ENCODE data around the gene KIF19.

KIF19 gene

GRCh38 chr17:74330446-74330845, 4.4 kb downstream of the KIF19 start:
- H2AFZ ChIP-seq (ENCODE audit: low read length) = no peak overlapping the region
- H3K9ac ChIP-seq (ENCODE audit: low read length) = no peak overlapping the region
- H3K9me2 ChIP-seq (replicated peaks; ENCODE audit: insufficient read depth, low read length) = no peaks in the 10 kb centered on the region
- no peak overlapping the region for H3K4me3 ChIP-seq (ENCODE audit: low read length)
- H3F3A ChIP-seq (ENCODE audit: insufficient read depth, low read length) = no peaks in the 10 kb centered on the region
- H3K4me1 ChIP-seq (ENCODE audit: low read length) = peaks cover 10% of the 10 kb centered on the region; the same call in 1 of the 2 replicates
- TF ChIP-seq EZH2phosphoT487 (IDR thresholded peaks at IDR 0.05; ENCODE audit: low read length) = no peak
- TF ChIP-seq CTCF (IDR thresholded peaks at IDR 0.05; ENCODE audit: low read length) = no peak
- TF ChIP-seq EZH2 (optimal IDR thresholded peaks at IDR 0.05; ENCODE audit: low read depth, low read length) = no peak
- H3K27me3 ChIP-seq (replicated peaks; ENCODE audit: insufficient read depth, low read length) = peaks cover 25% of the 10 kb centered on the region
- no peaks in the 10 kb centered on the region for H3K36me3 ChIP-seq (replicated peaks; ENCODE audit: insufficient read depth, low read length)
- no peaks in the 10 kb centered on the region for H3K79me2 ChIP-seq (ENCODE audit: low read length)
- no peaks in the 10 kb centered on the region for H4K20me1 ChIP-seq (ENCODE audit: insufficient read depth, low read length)
- no peak for DNase-seq
- no peak overlapping the region for H3K4me2 ChIP-seq (ENCODE audit: low read depth, low read length)
- H3K9me3 ChIP-seq (replicated peaks; ENCODE audit: insufficient read depth, low read length) = no peaks in the 10 kb centered on the region
- no peak overlapping the region for H3K27ac ChIP-seq (ENCODE audit: low read length)

GRCh38 chr17:74332017-74332650, 6.1 kb downstream of the KIF19 start:
- DNase-seq = no peak
- peaks cover 21% of the 10 kb centered on the region for H3K27me3 ChIP-seq (replicated peaks; ENCODE audit: insufficient read depth, low read length)
- H3F3A ChIP-seq (ENCODE audit: insufficient read depth, low read length) = no peaks in the 10 kb centered on the region
- H3K9ac ChIP-seq (ENCODE audit: low read length) = no peak overlapping the region
- H3K9me2 ChIP-seq (replicated peaks; ENCODE audit: insufficient read depth, low read length) = no peaks in the 10 kb centered on the region
- no peak overlapping the region for H3K4me3 ChIP-seq (ENCODE audit: low read length)
- H3K4me2 ChIP-seq (ENCODE audit: low read depth, low read length) = no peak overlapping the region
- no peak overlapping the region for H2AFZ ChIP-seq (ENCODE audit: low read length)
- H4K20me1 ChIP-seq (ENCODE audit: insufficient read depth, low read length) = no peaks in the 10 kb centered on the region
- H3K27ac ChIP-seq (ENCODE audit: low read length) = no peak overlapping the region
- H3K36me3 ChIP-seq (replicated peaks; ENCODE audit: insufficient read depth, low read length) = no peaks in the 10 kb centered on the region
- H3K9me3 ChIP-seq (replicated peaks; ENCODE audit: insufficient read depth, low read length) = no peaks in the 10 kb centered on the region
- H3K4me1 ChIP-seq (ENCODE audit: low read length) = peaks cover 9% of the 10 kb centered on the region; the same call in 1 of the 2 replicates
- no peak for TF ChIP-seq EZH2 (optimal IDR thresholded peaks at IDR 0.05; ENCODE audit: low read depth, low read length)
- no peak for TF ChIP-seq EZH2phosphoT487 (IDR thresholded peaks at IDR 0.05; ENCODE audit: low read length)
- no peak for TF ChIP-seq CTCF (IDR thresholded peaks at IDR 0.05; ENCODE audit: low read length)
- no peaks in the 10 kb centered on the region for H3K79me2 ChIP-seq (ENCODE audit: low read length)

GRCh38 chr17:74332763-74333283, 6.8 kb downstream of the KIF19 start:
- Histone ChIP-seq H3K9ac (ENCODE audit: low read length) (no peak overlapping the region), H3K9me2 (replicated peaks; ENCODE audit: insufficient read depth, low read length) (no peaks in the 10 kb centered on the region), H3K36me3 (replicated peaks; ENCODE audit: insufficient read depth, low read length) (no peaks in the 10 kb centered on the region), H4K20me1 (ENCODE audit: insufficient read depth, low read length) (no peaks in the 10 kb centered on the region), H3K27me3 (replicated peaks; ENCODE audit: insufficient read depth, low read length) (peaks cover 24% of the 10 kb centered on the region), H2AFZ (ENCODE audit: low read length) (no peak overlapping the region), H3F3A (ENCODE audit: insufficient read depth, low read length) (no peaks in the 10 kb centered on the region), H3K4me2 (ENCODE audit: low read depth, low read length) (no peak overlapping the region), H3K27ac (ENCODE audit: low read length) (no peak overlapping the region), H3K4me1 (ENCODE audit: low read length) (peaks cover 9% of the 10 kb centered on the region; the same call in 1 of the 2 replicates), H3K79me2 (ENCODE audit: low read length) (no peaks in the 10 kb centered on the region), H3K4me3 (ENCODE audit: low read length) (no peak overlapping the region), H3K9me3 (replicated peaks; ENCODE audit: insufficient read depth, low read length) (no peaks in the 10 kb centered on the region)
- no peak for TF ChIP-seq CTCF (IDR thresholded peaks at IDR 0.05; ENCODE audit: low read length)
- DNase-seq = no peak

Measured in MM.1S (cell line).